Activated CD8-positive, alpha-beta memory T cell treated with anti-CD3 and anti-CD28 coated beads, Interleukin-2, amount 10 ng/mL, durations not matched to agents 7 days and 5 days (primary cell): ENCODE results near the gene FOXO3. TPM values are rescaled to one million over a fixed set of nuclear protein-coding genes. Genes with fewer than 3 reads are reported as not detected.
"Not testable (repeated sequence)": the region's sequence is repeated elsewhere in the genome, so short reads cannot be mapped to it uniquely, and the experiment has no call there.

Experiments used
- ATAC-seq: fragments of 150-1000 bp; cut with Tn5 transposase; one replicate; pipeline ENCODE4 v1.10.0; 2021; ENCODE audit warnings: moderate library complexity
- CTCF ChIA-PET: fragments of 350-600 bp; sonication (Branson Sonifier 250); formaldehyde crosslinking; loops from one replicate; lab custom pipeline; 2021; ENCODE audit warnings: antibody characterized with exemption; lab: Charles Lee
- DNase-seq: peaks from one replicate; pipeline ENCODE4 v3.0.0-alpha.2; 2020
- H3K27ac Mint-ChIP-seq: one replicate; pipeline ENCODE4 v1.8.0; 2021; ENCODE audit warnings: mild to moderate bottlenecking, mixed read lengths
- H3K27me3 Mint-ChIP-seq: one replicate; pipeline ENCODE4 v1.8.0; 2021; ENCODE audit warnings: mixed read lengths
- H3K36me3 Mint-ChIP-seq: one replicate; pipeline ENCODE4 v1.8.0; 2021; ENCODE audit warnings: mild to moderate bottlenecking, mixed read lengths
- H3K4me1 Mint-ChIP-seq: one replicate; pipeline ENCODE4 v1.8.0; 2021; ENCODE audit warnings: mixed read lengths
- H3K4me3 Mint-ChIP-seq: one replicate; pipeline ENCODE4 v1.8.0; 2021; ENCODE audit warnings: mild to moderate bottlenecking, moderate library complexity, mixed read lengths
- H3K9me3 Mint-ChIP-seq: one replicate; pipeline ENCODE4 v1.8.0; 2022; ENCODE audit warnings: low read depth, mixed read lengths
- total RNA-seq, 2 experiments: library from RNA; stranded (reverse); gene quantifications; one replicate each; pipeline ENCODE4 v1.2.3, GENCODE V29; 2021

The FOXO3 gene
- total RNA-seq, 2 experiments from 2014 or later: 13.4 to 14.7 TPM

- no peak overlapping the region for H3K27ac Mint-ChIP-seq
- peaks cover 3% of the 10 kb centered on the region for H3K36me3 Mint-ChIP-seq
- H3K27me3 Mint-ChIP-seq: no peaks in the 10 kb centered on the region
- CTCF ChIA-PET: interaction anchor here (1.2 kb wide), 1 partner anchor 9 kb away, joined by 3 read pairs; no protein-coding TSS in a partner anchor
- ATAC-seq (no peak), DNase-seq (no peak)
- H3K4me1 Mint-ChIP-seq: peaks cover 9% of the 10 kb centered on the region
- H3K9me3 Mint-ChIP-seq: no peaks in the 10 kb centered on the region
- H3K4me3 Mint-ChIP-seq: no peak overlapping the region
Observed at GRCh38 chr6:108675226-108676200, 114.8 kb downstream of the FOXO3 start.

DNA sequence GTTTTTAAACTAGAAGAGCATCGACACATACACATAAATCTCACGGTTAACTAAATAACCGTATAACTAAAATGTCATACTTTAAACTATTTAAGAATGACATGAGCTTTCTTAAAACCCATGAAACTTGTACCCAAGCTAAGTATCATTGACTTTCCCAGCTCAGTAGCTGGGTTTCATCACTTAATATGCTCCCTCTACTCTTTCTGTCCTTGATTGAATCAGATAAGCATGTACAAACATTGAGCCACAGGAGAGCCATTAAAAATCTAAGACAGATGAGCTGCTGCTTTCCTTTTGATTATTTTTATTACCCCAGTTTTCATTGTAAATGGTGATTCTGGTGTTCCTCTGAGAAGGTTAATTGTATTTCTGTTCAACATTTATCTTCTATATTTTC is 115.8 kb downstream of the FOXO3 start:
- no peak for ATAC-seq
- no peak overlapping the region for H3K4me3 Mint-ChIP-seq
- DNase-seq: no peak
- no peaks in the 10 kb centered on the region for H3K27me3 Mint-ChIP-seq
- no peaks in the 10 kb centered on the region for H3K9me3 Mint-ChIP-seq
- CTCF ChIA-PET: no interaction called here
- H3K27ac Mint-ChIP-seq: no peak overlapping the region
- peaks cover 5% of the 10 kb centered on the region for H3K4me1 Mint-ChIP-seq
- H3K36me3 Mint-ChIP-seq: peaks cover 3% of the 10 kb centered on the region

- Mint-ChIP-seq H3K9me3 (no peaks in the 10 kb centered on the region), H3K27me3 (no peaks in the 10 kb centered on the region), H3K36me3 (peaks cover 3% of the 10 kb centered on the region), H3K4me1 (peaks cover 5% of the 10 kb centered on the region), H3K4me3 (no peak overlapping the region), H3K27ac (no peak overlapping the region)
- DNase-seq: no peak
- ATAC-seq: no peak
- CTCF ChIA-PET: no interaction called here
Observed at GRCh38 chr6:108677357-108677756, 116.6 kb downstream of the FOXO3 start.

DNA sequence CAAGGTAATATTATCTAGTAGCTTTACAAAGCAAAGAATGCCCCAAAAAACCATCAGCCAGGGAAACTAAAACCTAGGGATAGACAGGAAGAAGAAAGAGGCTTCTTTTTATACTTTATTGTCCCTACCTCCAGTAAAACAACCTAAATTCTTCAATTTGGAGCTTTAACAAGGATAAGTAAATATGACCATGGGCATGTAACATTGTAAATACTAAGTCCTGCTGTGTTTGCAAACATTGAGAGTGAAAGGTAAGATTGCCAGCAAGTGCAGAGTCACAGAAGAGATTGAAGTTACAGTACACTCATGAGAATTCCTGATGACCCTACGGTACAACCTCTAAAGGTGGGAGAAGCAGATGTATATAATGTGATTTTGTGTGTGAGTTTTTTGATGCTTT is 117.2 kb downstream of the FOXO3 start:
- H3K4me3 Mint-ChIP-seq: no peak overlapping the region
- peaks cover 3% of the 10 kb centered on the region for H3K36me3 Mint-ChIP-seq
- CTCF ChIA-PET: no interaction called here
- peaks cover 5% of the 10 kb centered on the region for H3K4me1 Mint-ChIP-seq
- no peaks in the 10 kb centered on the region for H3K9me3 Mint-ChIP-seq
- H3K27me3 Mint-ChIP-seq: no peaks in the 10 kb centered on the region
- no peak for ATAC-seq
- DNase-seq: no peak
- no peak overlapping the region for H3K27ac Mint-ChIP-seq

- H3K27ac Mint-ChIP-seq, ATAC-seq, CTCF ChIA-PET, H3K9me3 Mint-ChIP-seq, H3K27me3 Mint-ChIP-seq, DNase-seq, H3K4me3 Mint-ChIP-seq, H3K36me3 Mint-ChIP-seq: not testable (repeated sequence)
- H3K4me1 Mint-ChIP-seq: peaks cover 11% of the 10 kb centered on the region
Observed at GRCh38 chr6:108680314-108680713, 119.6 kb downstream of the FOXO3 start.

GRCh38 chr6:108681721-108682120 is 121.0 kb downstream of the FOXO3 start:
- H3K9me3 Mint-ChIP-seq, H3K27ac Mint-ChIP-seq, CTCF ChIA-PET, ATAC-seq, H3K36me3 Mint-ChIP-seq, H3K27me3 Mint-ChIP-seq, H3K4me3 Mint-ChIP-seq, DNase-seq: not testable (repeated sequence)
- H3K4me1 Mint-ChIP-seq: peaks cover 24% of the 10 kb centered on the region

- H3K9me3 Mint-ChIP-seq, CTCF ChIA-PET, H3K27ac Mint-ChIP-seq, ATAC-seq, DNase-seq, H3K36me3 Mint-ChIP-seq, H3K4me3 Mint-ChIP-seq, H3K27me3 Mint-ChIP-seq: not testable (repeated sequence)
- peaks cover 24% of the 10 kb centered on the region for H3K4me1 Mint-ChIP-seq
Observed at GRCh38 chr6:108682383-108683119, 121.8 kb downstream of the FOXO3 start.

DNA sequence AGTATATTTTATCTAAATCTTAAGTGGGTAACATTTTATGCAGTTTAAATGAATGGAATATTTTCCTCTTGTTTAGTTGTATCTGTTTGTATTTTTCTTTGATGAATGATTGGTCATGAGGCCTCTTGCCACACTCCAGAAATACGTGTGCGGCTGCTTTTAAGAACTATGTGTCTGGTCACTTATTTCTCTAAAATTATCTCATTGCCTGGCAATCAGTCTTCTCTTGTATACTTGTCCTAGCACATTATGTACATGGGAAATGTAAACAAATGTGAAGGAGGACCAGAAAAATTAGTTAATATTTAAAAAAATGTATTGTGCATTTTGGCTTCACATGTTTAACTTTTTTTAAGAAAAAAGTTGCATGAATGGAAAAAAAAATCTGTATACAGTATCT is 123.3 kb downstream of the FOXO3 start:
- ATAC-seq, CTCF ChIA-PET, H3K27me3 Mint-ChIP-seq, DNase-seq, H3K9me3 Mint-ChIP-seq, H3K4me3 Mint-ChIP-seq, H3K27ac Mint-ChIP-seq, H3K36me3 Mint-ChIP-seq: not testable (repeated sequence)
- H3K4me1 Mint-ChIP-seq: peaks cover 24% of the 10 kb centered on the region

DNA sequence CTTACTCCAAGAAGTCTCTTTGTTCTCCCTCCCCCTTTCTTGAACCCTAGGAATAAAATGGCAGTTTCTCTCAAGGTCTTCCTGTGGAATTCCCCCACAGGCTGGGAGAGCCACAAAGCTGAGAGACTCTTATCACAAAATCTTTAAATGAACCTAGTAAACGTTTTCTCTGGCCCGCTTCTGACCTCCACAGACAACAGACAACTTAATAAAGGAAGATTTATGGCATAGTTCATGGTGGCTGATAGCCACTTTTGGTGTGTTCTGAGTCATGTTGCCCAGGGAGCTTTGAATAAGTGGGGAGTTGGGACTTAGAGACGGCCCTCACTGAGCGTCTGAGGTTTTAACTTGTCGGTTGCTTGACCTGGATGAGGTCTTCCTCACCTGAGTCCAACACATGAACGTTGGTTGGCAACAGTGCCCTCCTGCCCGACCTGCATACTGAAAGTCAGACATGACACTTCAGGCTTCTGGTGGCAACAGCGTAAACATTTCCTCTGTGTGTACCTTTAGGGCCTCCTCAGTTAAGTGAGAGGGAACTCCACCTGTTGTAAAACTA is 124.1 kb downstream of the FOXO3 start:
- peaks cover 24% of the 10 kb centered on the region for H3K4me1 Mint-ChIP-seq
- peak; percentile 42 for ATAC-seq

GRCh38 chr6:108685970-108686369 is 125.3 kb downstream of the FOXO3 start:
- Mint-ChIP-seq H3K9me3 (no peaks in the 10 kb centered on the region), H3K27ac (no peak overlapping the region), H3K4me1 (peaks cover 24% of the 10 kb centered on the region), H3K27me3 (no peaks in the 10 kb centered on the region), H3K36me3 (peaks cover 7% of the 10 kb centered on the region), H3K4me3 (no peak overlapping the region)
- DNase-seq: peak; percentile 47
- peak; percentile 42 for ATAC-seq
- CTCF ChIA-PET: no interaction called here

More for the DNA sequence above, 124.1 kb downstream of the FOXO3 start:
- DNase-seq: no peak
- H3K4me3 Mint-ChIP-seq: no peak overlapping the region
- H3K36me3 Mint-ChIP-seq: peaks cover 10% of the 10 kb centered on the region
- H3K27me3 Mint-ChIP-seq: no peaks in the 10 kb centered on the region
- CTCF ChIA-PET: no interaction called here
- H3K27ac Mint-ChIP-seq: peak overlapping the region; percentile 8
- H3K9me3 Mint-ChIP-seq: no peaks in the 10 kb centered on the region

DNA sequence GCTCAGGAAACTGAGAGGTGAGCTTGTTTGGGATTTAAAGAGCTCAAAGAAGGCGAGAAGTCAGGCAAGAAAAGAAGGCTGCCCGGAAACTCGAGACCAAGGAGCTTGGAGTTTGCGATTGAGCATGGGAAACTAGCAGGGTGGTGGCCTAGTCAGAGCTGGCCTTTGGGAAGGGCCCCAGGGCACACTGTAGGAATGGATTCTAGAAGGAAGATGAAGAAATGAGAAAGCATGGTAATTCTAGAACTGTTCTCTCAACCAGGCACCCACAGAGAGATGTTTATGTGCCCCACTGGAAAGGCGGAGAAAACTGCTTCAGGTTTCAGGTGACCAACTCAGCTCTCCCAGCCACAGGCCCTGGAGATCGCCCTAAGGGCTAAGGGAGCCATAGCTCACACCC is 126.2 kb downstream of the FOXO3 start:
- Mint-ChIP-seq H3K27me3 (no peaks in the 10 kb centered on the region), H3K4me1 (peaks cover 24% of the 10 kb centered on the region), H3K4me3 (no peak overlapping the region), H3K9me3 (no peaks in the 10 kb centered on the region), H3K27ac (no peak overlapping the region), H3K36me3 (peaks cover 7% of the 10 kb centered on the region)
- CTCF ChIA-PET: interaction anchor here (0.7 kb wide), 1 partner anchor 19 kb away, joined by 3 read pairs; no protein-coding TSS in a partner anchor
- ATAC-seq (no peak), DNase-seq (no peak)

- DNase-seq: no peak
- peaks cover 7% of the 10 kb centered on the region for H3K36me3 Mint-ChIP-seq
- H3K4me3 Mint-ChIP-seq: no peak overlapping the region
- no peak overlapping the region for H3K27ac Mint-ChIP-seq
- H3K4me1 Mint-ChIP-seq: peaks cover 24% of the 10 kb centered on the region
- H3K9me3 Mint-ChIP-seq: no peaks in the 10 kb centered on the region
- H3K27me3 Mint-ChIP-seq: no peaks in the 10 kb centered on the region
- CTCF ChIA-PET: no interaction called here
- ATAC-seq: no peak
Observed at GRCh38 chr6:108687921-108688320, 127.2 kb downstream of the FOXO3 start.
